GM12891 (cell line): ENCODE results near the gene CFD.

Experiments used
- PAX5 ChIP-seq: IDR thresholded peaks from 2 replicates; pipeline ENCODE4 v1.6.1; 2011; ENCODE audit warnings: low read length, moderate library complexity, mild to moderate bottlenecking; ENCODE audit not compliant: insufficient read depth, severe bottlenecking
- POLR2A ChIP-seq: IDR thresholded peaks from 2 replicates; pipeline ENCODE4 v1.6.1; 2011; ENCODE audit warnings: low read depth, low read length, control low read depth
- POLR2AphosphoS5 ChIP-seq: IDR thresholded peaks from 2 replicates; pipeline ENCODE4 v1.6.1; 2011; ENCODE audit warnings: low read depth, low read length, control low read depth
- SPI1 ChIP-seq: IDR thresholded peaks from 2 replicates; pipeline ENCODE4 v1.6.1; 2011; ENCODE audit warnings: low read depth, low read length, control low read depth
- TAF1 ChIP-seq: IDR thresholded peaks from 2 replicates; pipeline ENCODE4 v1.6.1; 2011; ENCODE audit warnings: low read depth, low read length, control low read depth

- no peak; the same call in 1 of the 2 replicates for TF ChIP-seq POLR2A
- TF ChIP-seq TAF1, result no peak
- TF ChIP-seq POLR2AphosphoS5, result no peak; the same call in none of the 2 replicates
- TF ChIP-seq PAX5, result no peak
- no peak for TF ChIP-seq SPI1
Observed at GRCh38 chr19:813219-814151, 46.0 kb upstream of the CFD start.
